Measurements from ENCODE around the gene CBX6.

Gene CBX6

DNA sequence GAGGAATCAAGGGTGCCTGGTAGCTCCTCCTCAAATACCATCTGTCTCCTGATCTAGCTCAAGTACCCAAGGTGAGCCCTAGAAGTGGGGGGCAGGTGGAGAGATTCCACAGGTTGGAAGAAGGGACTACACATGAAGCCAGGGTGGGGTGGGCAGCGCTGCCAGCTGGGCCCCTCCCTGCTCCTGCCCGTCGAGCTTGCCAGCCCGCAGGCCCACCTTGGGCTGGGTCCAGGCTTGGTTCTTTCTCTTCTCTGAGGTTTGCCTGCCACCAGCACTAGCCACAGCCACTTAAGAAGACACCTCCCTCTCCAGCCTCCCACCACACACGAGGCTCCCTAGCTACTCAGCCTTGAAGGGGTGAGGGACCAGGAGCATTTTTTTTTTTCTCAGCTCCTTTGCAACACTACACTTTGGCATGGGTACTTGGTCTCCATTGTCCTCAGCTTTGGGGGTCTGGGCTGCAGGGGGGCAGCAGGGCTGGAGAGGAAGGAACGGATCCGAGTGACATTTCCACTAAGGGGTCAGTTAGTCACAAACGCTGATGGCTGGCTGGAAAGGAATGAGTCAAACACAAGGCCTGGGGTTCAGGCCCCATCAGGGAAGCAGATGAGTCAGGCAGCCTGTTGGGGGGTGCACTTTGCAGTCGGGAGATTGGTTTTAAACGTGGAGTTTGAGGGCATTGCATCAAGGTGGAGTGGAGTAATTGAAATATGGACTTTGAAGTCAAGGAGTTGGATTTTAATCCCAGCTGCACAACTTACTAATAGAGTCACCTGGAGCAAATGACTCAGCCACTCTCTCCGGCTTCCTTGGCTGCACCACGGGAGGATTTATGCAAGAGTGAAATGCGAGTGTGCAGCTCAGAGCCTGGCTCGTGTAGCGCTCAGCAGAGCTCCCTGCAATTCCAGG lies 20.8 kb downstream of the CBX6 start:
- H3K4me3 ChIP-seq, result no peak overlapping the region
- DNase-seq (ENCODE audit: low spot score), result no peak
- TF ChIP-seq, protein P1, sequence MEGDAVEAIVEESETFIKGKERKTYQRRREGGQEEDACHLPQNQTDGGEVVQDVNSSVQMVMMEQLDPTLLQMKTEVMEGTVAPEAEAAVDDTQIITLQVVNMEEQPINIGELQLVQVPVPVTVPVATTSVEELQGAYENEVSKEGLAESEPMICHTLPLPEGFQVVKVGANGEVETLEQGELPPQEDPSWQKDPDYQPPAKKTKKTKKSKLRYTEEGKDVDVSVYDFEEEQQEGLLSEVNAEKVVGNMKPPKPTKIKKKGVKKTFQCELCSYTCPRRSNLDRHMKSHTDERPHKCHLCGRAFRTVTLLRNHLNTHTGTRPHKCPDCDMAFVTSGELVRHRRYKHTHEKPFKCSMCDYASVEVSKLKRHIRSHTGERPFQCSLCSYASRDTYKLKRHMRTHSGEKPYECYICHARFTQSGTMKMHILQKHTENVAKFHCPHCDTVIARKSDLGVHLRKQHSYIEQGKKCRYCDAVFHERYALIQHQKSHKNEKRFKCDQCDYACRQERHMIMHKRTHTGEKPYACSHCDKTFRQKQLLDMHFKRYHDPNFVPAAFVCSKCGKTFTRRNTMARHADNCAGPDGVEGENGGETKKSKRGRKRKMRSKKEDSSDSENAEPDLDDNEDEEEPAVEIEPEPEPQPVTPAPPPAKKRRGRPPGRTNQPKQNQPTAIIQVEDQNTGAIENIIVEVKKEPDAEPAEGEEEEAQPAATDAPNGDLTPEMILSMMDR (IDR thresholded peaks at IDR 0.05), result no peak
- no peak overlapping the region for H3K27ac ChIP-seq

DNA sequence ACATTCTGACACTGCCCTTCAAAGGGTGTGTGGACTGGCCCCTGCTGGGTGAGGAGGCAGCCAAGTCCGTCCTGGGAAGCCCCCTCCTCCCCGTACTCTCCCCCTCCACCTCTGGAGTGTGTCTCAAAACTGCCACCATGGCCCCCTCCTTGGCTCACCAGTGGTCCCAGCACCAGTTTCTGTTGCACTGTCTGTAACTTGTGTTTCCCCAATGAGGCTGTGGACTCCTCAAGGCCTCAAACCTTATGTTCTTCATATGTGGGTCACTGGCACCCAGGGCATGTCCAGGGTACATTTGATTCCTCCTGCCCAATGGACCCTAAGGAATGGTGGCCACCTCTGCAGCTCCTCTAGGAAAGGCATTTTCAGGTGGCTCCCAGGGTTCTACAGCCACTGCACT lies 21.6 kb downstream of the CBX6 start:
- TF ChIP-seq, protein P1 (IDR thresholded peaks at IDR 0.05), result no peak
- no peak for DNase-seq (ENCODE audit: low spot score)
- no peak overlapping the region for H3K4me3 ChIP-seq
- no peak overlapping the region for H3K27ac ChIP-seq

DNA sequence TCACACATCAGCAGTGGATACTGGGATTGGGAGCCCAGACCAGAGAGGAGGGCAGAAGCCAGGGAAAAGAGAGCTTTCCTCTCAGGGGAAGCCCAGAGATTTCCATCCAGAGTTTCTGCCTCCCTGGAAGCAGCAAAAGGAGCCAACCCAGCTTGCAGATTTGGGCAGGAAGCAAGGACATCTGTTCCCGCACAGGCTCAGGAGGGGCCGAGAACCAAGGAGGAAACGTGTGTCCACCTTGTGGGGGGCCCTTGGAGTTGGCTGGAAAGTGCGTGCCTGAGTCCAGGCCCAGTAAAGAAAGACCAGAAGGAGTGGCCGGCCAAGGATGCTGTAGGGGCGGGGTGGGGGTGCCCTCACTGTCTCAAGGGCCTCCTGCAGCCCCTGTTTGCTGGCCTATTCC lies 22.2 kb downstream of the CBX6 start:
- TF ChIP-seq, protein P1 (IDR thresholded peaks at IDR 0.05), result no peak
- H3K27ac ChIP-seq, result no peak overlapping the region
- DNase-seq (ENCODE audit: low spot score), result no peak
- H3K4me3 ChIP-seq, result no peak overlapping the region

DNA sequence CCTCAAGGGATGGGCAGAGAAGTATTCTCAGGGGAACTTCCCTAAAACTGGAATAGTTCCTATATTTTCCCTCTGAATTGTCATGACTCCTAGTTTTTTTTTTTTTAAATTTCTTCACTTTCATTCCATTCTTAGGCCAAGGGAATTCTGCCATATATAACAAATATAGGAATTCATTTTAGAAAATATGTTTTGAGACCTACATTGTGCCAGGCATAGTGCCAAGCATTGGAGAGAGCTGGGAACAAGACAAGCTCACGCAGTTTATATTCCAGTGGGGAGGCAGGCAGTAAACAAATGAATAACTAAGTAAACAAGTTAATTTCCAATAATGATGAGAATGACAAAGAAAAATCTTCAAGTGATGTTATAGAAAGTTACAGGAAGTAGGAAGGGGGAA lies 25.6 kb downstream of the CBX6 start:
- no peak for DNase-seq (ENCODE audit: low spot score)
- peak overlapping the region; percentile 60 to 96 for H3K27ac ChIP-seq
- TF ChIP-seq, protein P1 (IDR thresholded peaks at IDR 0.05), result no peak
- H3K4me3 ChIP-seq, result no peak overlapping the region

DNA sequence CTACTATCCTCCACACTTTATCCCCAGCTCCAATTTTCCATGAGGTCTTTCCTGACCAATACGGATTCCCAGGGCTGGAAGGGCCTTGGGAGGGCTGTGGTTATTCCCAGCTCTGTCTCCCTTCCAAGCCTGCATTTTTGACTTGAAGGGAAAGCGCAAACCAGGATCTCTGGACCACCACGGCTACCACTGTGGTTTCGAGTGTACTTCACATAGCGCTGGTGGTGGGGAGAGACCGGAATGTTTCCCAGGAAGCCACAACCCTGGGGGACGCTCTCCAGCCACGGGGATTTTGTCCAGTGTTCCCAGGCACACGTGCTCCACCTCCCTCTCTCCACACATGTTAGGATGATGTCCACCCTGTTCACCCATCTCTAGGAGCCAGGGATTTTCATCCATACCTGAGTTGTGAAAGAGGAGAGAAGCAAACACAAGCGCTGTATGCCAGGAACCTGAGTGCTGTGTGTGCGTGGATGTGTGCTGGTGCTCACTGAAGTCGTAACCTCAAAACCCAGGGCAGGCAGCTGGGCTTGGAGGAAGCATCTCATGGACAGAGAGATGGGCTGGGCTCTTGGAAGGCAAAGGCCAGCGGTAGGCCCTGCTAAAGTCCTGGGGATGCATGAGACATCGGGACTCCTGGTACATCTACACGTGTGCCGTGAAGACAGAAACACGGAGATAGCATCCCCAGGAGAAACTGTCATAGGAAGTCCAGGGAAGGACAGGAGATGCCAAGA lies 26.8 kb downstream of the CBX6 start:
- H3K27ac ChIP-seq, result peak overlapping the region; percentile 69 to 96
- no peak overlapping the region for H3K4me3 ChIP-seq
- TF ChIP-seq, protein P1 (IDR thresholded peaks at IDR 0.05), result no peak
- no peak for DNase-seq (ENCODE audit: low spot score)

DNA sequence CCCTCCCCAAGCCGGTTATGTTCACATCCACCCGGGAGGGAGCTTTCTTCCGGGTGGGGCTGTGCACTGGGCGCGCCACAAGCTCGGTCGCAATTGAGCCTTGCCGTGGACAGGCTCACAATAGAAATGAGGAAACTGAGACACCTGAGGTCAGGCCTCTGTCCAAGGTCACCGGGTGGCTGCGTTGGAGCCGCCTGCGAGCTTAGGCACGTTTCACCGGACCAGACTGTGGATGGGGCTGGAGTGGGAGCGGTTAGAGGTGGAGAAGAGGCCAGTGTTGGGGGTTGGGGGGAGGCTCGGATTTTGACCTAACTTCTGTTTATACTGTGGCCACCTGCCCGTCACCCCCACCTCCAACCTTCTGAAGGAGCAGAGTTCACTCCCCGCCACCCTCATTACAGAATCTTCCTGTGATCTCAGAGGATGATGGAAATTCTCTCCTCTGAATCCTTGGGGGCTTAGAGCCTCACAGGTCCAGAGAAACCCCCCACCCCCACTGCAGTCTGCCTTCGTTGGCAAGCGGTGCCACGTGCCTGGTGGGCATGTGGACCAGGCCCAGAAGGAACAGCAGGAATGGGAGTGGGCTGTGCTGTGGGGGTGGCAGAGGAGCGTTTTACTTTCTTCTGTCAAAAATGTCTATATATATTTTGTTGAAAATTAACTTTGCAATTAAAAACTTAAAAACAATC lies 27.6 kb downstream of the CBX6 start:
- peak overlapping the region; percentile 89 for H3K4me3 ChIP-seq
- H3K27ac ChIP-seq, result peak overlapping the region; percentile 69 to 96
- no peak for DNase-seq (ENCODE audit: low spot score)
- TF ChIP-seq, protein P1 (IDR thresholded peaks at IDR 0.05), result no peak

Data from coronary artery (tissue), 2 donors.